HG03039 (cell line): ENCODE results near the gene CARMIL3.
"Not testable (repeated sequence)": the region's sequence is repeated elsewhere in the genome, so short reads cannot be mapped to it uniquely, and the experiment has no call there.

ENCODE experiments used
- ATAC-seq: cut with Tn5 transposase; IDR thresholded peaks from one replicate; pipeline ENCODE4 v1.9.1; 2021; ENCODE audit warnings: mild to moderate bottlenecking, moderate library complexity; ENCODE audit not compliant: unreplicated experiment

CARMIL3 gene

GRCh38 chr14:24051789-24052655, at the start of gene CARMIL3:
TSS of gene CARMIL3 (plus strand) at chr14:24052009. CDS start at chr14:24052154, 145 bp downstream.
- peak; percentile 50 for ATAC-seq

GRCh38 chr14:24006471-24006816, 45.4 kb upstream of the CARMIL3 start:
- peak; percentile 34 for ATAC-seq

GRCh38 chr14:24006817-24007652, 44.8 kb upstream of the CARMIL3 start:
- ATAC-seq: peak; percentile 85

- no peak for ATAC-seq
Observed at GRCh38 chr14:24011051-24011450, 40.8 kb upstream of the CARMIL3 start.

- ATAC-seq: not testable (repeated sequence)
Observed at GRCh38 chr14:24012726-24013273, 39.0 kb upstream of the CARMIL3 start.

GRCh38 chr14:24013654-24014514, 37.9 kb upstream of the CARMIL3 start:
- no peak for ATAC-seq

GRCh38 chr14:24015745-24016144, 36.1 kb upstream of the CARMIL3 start:
- not testable (repeated sequence) for ATAC-seq

GRCh38 chr14:24018978-24019377, 32.8 kb upstream of the CARMIL3 start:
- not testable (repeated sequence) for ATAC-seq

GRCh38 chr14:24019944-24020343, 31.9 kb upstream of the CARMIL3 start:
- ATAC-seq: not testable (repeated sequence)

GRCh38 chr14:24020520-24020919, 31.3 kb upstream of the CARMIL3 start:
- ATAC-seq: not testable (repeated sequence)

GRCh38 chr14:24024939-24025418, 26.8 kb upstream of the CARMIL3 start:
- not testable (repeated sequence) for ATAC-seq

- ATAC-seq: not testable (repeated sequence)
Observed at GRCh38 chr14:24029687-24030086, 22.1 kb upstream of the CARMIL3 start.

GRCh38 chr14:24031331-24031730, 20.5 kb upstream of the CARMIL3 start:
- not testable (repeated sequence) for ATAC-seq

GRCh38 chr14:24032727-24033418, 18.9 kb upstream of the CARMIL3 start:
- no peak for ATAC-seq

- ATAC-seq: not testable (repeated sequence)
Observed at GRCh38 chr14:24035769-24036168, 16.0 kb upstream of the CARMIL3 start.

GRCh38 chr14:24036169-24036962, 15.4 kb upstream of the CARMIL3 start:
- peak; percentile 61 for ATAC-seq

- ATAC-seq: not testable (repeated sequence)
Observed at GRCh38 chr14:24036963-24037657, 14.7 kb upstream of the CARMIL3 start.

GRCh38 chr14:24037658-24038037, 14.2 kb upstream of the CARMIL3 start:
- ATAC-seq: no peak
